EH (cell line): ENCODE data around the gene TENM3.
A peak's percentile ranks its signal among the peaks of the same experiment; 100 is the strongest.

ENCODE experiments used
- DNase-seq: peaks from one replicate; pipeline ENCODE4 v3.0.0-alpha.2; 2015; ENCODE audit warnings: low read depth

The TENM3 gene

GRCh38 chr4:182288534-182288933, 45.3 kb downstream of the TENM3 start:
- no peak for DNase-seq

DNA sequence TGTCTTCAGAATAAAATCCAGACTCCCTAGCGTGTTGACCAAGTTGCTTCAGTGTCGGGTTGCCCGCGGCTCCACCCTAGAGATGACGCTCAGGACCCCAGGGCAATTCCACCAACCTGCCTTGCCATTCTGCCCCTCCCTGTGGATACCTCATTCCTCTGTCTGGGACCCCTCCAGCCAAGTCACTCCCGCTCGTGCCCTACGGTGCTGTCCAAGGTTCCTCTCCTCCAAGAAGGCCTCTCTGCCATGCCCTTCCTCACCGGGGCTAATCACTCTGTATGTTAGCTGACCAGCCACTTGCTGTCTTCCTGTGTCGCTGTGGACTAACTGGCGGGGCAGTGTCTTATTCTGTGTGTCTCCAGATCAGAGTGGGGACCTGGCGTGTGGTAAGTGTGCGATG, 46.6 kb downstream of the TENM3 start:
- no peak for DNase-seq

DNA sequence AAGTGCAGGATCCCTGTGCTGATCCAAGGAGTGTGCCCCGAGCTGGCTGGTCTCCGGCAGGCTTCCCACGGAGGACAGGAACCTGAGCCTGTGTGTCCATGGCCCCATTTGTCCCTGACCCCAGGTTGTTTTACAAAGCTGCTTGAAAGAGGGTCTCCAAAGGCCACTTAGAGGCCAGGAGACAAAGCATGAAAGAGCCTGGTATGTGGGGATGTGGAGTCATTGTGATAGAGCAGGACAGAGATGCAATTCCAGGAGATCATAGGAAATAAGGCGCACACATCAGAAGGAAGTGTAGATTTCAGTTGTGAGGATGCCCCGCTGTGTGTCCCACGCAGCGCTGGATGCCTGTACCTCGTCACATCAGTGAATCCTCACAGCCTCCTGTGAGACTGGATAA, 48.0 kb downstream of the TENM3 start:
- DNase-seq, result no peak

DNA sequence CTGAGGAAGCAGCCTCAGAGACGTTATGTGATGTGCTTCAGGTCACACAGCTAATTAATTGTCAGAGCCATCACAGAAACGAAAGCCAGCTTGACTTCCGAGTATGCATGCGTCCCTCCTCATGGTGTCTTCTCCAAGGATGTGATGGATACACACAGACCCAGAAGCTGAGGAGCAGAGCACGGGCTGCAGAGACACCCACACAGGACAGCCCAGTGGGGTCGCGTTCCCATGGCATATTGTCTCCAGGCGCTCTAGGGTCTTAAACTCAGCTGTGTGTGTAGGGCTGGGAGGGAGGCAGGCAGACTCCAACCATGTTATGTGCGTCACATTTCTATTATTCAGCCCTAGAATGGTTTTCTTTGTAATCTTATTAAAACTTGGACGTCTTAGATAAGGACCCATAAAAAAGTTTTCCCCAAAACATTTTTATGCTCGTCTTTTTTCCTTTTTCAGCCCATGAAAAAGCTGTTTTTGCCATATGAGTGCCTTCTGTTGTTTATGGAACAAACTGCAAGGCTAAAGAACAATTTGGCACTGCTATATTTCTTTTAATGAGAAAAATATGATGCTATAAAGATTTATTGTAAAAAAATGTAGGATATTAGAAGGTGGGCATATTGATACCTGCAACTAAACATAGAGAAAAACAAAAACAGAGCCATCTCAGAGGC, 48.5 kb downstream of the TENM3 start:
- DNase-seq, result no peak

DNA sequence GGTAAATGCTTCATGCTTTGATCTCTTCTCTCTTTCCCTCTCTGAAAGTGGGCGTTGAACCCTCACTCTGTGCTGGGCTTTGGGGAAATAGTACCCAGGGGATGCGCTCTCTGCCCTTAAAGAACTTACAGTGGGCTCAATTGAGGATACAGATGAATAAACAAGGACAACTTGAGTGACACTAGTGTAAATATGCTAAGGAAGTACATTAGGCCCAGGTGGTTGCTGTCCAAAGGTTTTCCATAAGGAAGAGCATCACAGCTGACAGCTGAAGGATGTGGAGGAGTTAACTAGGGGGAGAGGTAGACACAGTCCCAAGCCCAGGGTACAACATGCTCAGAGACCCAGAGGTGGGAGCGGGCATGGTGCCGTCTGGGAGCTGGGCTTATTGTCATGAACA, 49.4 kb downstream of the TENM3 start:
- DNase-seq, result no peak

- no peak for DNase-seq
Observed at GRCh38 chr4:182293691-182294255, 50.6 kb downstream of the TENM3 start.

GRCh38 chr4:182294451-182294850, 51.2 kb downstream of the TENM3 start:
- peak; percentile 13 for DNase-seq

DNA sequence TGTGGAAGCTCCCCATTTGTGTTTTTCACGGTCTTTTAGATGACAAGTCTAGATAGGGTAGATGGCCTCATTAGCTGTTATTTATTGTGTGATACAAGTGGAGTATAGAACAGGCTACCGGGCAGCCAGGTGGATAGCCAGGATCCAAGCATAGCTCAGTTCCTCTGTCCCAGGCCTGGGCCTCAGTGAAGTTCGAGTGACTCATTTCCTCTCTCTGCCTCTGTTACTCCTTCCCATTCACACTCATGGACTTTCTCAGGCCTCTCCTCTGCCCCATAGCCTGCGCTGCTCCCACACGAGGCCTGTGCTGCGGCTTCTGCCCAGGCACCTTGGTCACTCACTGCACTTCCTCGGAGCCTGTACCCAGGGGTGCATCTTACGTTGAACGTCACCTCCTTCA, 54.5 kb downstream of the TENM3 start:
- peak; percentile 68 for DNase-seq

GRCh38 chr4:182301736-182302135, 58.5 kb downstream of the TENM3 start:
- DNase-seq, result no peak

- DNase-seq, result no peak
Observed at GRCh38 chr4:182303847-182304246, 60.6 kb downstream of the TENM3 start.

DNA sequence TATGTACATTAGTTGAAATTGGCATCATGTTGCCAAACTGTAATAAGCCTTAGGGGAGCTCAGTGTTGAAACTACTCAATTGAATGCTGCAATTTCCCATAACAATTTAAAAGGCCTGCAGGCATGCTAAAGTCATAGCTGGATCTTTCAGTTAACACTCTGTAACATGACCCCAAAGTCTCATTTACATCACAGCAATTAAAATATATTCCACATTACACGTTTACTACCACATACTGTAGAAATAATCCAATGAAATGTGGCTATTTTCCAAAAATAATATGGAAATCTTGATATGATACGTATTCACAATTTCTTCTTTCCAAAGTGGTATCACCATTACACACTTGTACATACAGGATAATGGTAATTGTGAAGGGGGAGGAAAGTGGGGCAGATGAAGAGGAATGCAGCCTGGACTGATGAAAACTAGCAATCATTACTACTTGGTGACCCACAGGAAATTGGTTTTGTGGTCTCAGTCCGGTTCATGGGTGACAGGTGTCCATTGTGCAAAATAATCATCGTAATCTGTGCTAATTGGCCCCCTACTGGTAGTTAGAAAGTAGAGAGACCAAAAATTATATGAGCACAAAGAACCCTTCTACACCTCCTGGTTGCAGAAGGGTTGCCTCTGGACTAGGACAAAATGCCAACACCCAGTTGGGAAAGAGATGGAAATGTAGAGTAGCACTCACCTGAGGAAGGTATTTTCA, 63.7 kb downstream of the TENM3 start:
- peak; percentile 79 for DNase-seq

GRCh38 chr4:182307746-182308145, 64.5 kb downstream of the TENM3 start:
- DNase-seq, result peak; percentile 98

DNA sequence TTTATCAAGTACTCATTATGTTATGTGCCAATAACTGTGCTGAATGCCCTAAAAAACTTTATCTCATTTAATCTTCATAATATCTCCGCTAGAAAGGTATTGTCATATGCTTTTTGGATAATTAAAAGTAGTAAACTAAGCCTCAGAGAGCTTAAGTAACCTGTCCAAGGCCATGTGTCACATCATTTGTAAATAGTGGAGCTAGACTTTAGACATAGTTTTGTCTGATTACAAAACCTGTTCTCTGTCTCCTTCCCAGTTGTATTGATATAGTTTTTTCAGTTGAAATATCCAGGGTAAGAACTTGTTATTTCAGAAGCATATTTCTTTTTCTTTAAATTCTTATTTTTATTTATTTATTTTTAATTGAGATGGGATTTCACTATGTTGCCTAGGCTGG, 66.7 kb downstream of the TENM3 start:
- no peak for DNase-seq

DNA sequence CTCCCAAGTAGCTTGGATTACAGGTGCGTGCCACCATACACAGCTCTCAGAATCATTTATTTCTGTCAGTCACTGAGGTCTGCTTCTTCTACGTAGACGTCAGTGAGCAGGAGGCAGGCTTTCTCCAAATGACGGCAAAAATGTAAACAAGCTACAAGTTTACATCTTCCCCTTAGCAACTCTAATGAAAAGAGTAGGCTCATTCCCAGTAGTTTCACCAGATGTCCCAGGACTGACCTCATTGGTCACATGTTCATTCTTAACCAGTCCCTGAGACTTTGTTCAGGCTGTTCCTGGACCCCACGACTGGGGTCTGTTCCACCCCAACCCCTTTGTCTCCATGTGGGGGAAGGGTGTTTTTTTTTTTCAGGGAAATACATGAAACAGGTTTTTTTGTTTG, 67.1 kb downstream of the TENM3 start:
- DNase-seq, result peak; percentile 9

DNA sequence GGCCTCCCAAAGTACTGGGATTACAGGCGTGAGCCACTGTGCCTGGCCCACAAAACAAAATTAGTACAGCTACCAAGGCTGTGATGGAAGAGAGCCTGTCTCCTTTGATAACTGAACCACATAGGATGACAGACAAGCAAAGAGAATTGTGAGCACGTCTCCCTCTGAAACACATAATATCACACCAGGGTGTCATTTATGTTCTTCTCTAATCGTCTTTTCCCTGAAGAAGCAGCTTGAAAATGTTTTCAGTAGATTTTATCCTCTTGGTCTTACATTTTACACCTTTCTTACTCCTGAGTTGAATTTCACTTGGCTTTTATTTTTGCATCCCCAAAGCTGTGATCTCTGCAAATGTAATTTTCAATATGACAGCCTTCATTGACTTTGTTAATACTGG, 67.8 kb downstream of the TENM3 start:
- DNase-seq, result no peak

DNA sequence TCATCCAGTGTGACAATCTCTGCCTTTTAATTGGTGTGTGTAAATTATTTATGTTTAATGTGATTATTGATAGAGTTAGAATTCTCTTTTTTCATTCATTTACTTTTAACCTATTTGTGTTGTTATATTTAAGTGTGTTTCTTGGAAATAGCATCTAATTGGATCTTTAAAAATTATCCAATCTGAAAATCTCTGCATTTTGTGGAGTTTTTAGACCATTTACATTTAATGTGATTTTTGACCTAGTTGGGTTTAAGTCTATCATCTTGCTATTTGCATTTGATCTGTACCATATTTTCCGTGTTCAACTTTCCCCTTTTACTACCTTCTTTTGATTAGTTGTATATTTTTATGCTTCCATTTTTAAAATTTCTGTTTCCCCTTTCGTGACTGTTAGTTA, 71.3 kb downstream of the TENM3 start:
- no peak for DNase-seq

DNA sequence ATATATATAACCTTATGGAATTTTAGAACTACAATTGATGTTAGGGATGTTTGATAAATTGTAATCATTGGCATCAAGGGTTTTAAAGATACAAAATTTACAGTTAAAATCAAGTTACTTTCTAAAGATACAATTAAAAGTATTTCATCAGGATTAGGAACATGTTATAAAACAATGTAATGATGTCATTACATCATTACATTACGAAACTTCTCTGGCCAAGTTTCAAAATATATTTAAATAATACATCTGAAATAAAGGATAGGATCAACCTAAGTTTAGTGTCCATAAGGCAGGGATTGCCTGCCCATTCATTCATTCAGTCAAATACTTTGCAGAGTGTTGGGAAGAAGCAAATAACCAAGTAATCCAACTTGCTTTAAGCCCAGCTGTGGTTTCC, 75.1 kb downstream of the TENM3 start:
- peak; percentile 22 for DNase-seq

- DNase-seq, result no peak
Observed at GRCh38 chr4:182320092-182320491, 76.9 kb downstream of the TENM3 start.

GRCh38 chr4:182320580-182320979, 77.4 kb downstream of the TENM3 start:
- no peak for DNase-seq

DNA sequence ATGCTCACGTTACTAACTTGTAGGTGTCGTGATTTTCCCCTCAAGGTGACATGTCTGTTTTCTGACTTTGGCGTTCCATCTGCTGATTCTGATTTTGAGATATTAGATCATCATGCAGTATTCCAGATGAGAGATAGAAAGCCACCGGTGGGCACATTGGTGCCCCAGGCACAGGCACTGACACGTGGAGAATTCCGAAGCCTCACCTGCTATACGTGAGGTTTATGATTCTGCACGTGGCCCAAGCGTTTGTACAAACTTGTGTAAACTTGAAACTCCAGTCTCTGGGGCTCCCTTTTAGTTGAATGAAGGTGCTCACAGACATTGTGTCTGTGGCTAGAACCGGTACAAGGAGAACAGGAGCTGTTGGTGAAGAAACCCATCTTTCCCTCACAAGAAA, 81.1 kb downstream of the TENM3 start:
- no peak for DNase-seq

DNA sequence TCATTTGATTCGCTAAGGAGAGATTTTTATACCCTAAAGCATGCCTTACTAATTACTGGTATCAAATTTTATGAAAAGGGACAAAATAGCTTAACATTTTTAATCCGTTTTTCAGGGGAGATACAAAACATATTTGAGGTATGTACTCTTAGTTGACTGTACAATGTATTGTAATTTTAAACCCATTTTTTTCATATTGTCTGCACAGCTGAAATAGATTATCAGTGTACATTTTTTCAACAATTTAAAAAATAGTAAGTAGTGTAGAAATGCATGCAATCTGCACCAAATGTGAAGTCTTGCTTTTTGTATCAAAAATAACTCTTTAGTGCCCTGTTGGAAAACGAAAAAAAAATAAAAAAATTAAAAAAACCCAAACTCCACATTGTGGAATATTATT, 82.2 kb downstream of the TENM3 start:
- no peak for DNase-seq

DNA sequence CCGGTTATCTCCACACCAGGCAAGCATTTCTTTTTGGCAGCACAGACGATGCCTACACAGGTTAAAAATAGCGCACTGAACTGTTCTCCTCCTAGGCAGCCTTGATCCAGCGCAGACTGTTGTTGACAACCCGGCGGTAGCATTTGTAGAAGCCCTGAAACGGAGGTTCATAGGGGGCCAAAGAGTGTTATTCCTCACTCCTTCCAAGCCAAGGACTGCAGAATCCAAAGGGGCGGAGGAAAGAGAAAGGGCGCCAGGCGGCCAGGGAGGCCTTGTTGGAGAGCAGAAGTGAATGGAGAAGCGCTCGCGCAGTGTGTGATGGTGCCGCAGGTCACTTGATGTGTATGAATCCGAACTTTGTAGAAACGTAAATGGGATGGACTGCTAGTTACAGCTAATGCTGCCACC, 82.7 kb downstream of the TENM3 start:
- no peak for DNase-seq

- DNase-seq, result no peak
Observed at GRCh38 chr4:182328505-182328904, 85.3 kb downstream of the TENM3 start.

DNA sequence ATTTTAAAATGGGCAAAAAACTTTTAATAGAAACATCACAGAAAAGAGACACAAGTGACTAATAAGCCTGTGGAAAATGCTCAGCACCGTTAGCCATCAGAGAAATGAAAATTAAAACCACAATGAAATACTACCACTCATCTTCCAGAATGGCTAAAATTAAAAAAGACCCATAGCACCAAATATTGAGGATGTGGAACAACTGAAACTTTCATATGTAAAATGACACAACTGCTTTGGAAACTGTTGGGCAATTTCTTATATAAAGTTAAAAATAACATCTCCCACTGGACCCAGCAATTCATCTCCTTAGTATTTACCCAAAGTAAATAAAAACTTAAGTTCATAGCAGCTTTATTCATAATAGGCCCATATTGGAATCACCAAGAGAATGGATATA, 94.2 kb downstream of the TENM3 start:
- DNase-seq, result peak; percentile 31
